Central memory CD4-positive, alpha-beta T cell (primary cell): ENCODE data around the gene MAP1LC3B2.
A peak's percentile ranks its signal among the peaks of the same experiment; 100 is the strongest.
"Not testable (repeated sequence)": the region's sequence is repeated elsewhere in the genome, so short reads cannot be mapped to it uniquely, and the experiment has no call there.

ENCODE experiments used
- DNase-seq: peaks from one replicate; pipeline ENCODE4 v3.0.0; 2022

MAP1LC3B2 gene

DNA sequence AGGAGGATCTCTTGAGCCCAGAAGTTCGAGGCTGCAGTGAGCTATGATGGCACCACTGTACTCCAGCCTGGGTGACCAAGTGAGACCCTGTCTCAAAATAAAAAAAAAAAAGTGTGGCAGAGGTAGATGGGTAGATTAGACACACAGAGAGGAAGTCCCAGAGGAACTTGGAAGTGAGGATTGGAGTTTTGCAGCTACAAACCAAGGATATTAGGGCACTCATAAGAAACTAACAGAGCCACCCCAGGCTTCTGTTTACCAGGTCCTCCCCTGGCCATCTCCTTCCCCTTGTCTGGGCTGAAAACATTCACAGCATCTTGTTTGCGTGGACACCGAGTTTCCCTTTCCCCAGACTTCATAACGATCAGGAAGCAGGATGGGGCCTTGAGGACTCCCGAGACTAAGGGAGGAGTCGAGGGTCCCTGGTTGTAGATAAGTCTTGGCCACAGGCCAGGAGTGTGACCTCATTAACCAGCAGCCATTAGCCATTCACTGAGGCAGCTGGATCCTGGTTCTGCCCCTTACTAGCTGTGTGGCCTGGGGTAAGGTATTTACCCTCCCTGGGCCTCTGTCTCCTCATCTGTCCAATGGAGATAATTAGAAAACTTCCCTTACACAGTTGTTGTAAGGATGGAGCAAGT lies 2.1 kb downstream of the MAP1LC3B2 start:
- no peak for DNase-seq

DNA sequence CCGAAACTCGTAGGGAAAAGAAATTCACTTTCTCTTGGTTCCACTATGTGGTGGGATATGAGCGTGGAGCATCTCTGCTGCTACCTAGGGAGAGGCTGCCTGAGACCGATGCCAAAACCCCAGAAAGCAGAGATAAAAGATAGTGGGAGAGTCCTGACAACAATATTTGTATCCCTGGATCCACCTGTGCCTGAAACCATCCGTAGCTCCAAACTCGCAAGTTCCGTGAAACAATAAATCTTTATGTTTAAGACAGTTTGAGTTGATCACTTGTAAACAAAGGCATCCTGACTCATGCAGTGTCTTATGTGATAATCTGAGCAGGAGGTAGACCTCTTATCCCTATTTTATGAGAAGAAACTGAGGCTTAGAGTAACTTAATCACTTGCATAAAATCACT lies 2.9 kb downstream of the MAP1LC3B2 start:
- DNase-seq, result no peak

DNA sequence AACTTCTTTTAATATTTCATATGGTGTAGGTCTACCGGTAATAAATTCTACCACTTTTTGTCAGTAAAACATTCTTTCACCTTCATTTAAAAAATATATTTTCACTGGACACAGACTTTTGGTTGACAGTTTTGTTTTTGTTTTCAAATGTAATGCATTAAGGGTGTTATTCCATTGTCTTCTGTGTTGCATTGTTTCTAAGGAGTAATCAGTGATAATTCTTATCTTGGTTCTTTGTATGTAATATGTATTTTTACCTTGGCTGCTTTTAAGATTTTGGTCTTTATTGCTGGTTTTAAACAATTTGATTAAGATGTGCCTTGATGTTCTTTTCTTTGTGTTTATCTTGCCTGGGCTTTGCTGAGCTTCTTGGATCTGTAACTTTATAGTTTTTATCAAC lies 4.1 kb downstream of the MAP1LC3B2 start:
- no peak for DNase-seq

DNA sequence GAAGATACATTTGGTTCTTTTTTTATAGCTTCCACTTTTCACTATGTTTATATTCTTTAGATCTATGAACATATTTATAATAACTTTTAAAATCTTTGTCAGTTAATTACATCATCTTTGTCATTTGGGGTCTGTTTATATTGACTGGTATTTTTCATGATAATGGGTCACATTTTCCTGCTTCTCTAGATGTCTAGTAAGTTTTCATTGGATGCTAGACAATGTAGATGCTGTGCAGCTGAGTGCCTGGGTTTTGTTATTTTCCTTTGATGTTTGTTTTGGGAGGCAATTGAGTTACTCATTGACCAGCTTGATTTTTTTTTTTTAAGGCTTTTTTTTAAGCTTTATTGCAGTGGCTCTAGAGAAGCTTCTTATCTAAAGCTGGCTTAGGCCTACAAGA lies 4.9 kb downstream of the MAP1LC3B2 start:
- no peak for DNase-seq

DNA sequence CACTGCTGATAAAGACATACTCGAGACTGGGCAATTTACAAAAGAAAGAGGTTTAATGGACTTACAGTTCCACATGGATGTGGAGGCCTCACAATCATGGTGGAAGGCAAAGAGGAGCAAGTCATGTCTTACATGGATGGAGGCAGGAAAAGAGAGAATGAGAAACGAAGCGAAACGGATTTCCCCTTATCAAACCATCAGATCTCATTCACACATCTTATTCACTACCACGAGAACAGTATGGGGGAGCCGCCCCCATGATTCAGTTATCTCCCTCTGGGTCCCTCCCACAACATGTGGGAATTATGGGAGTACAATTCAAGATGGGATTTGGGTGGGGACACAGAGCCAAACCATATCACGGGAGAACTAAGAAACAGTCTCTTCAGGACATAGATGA lies 6.0 kb downstream of the MAP1LC3B2 start:
- DNase-seq, result not testable (repeated sequence)

DNA sequence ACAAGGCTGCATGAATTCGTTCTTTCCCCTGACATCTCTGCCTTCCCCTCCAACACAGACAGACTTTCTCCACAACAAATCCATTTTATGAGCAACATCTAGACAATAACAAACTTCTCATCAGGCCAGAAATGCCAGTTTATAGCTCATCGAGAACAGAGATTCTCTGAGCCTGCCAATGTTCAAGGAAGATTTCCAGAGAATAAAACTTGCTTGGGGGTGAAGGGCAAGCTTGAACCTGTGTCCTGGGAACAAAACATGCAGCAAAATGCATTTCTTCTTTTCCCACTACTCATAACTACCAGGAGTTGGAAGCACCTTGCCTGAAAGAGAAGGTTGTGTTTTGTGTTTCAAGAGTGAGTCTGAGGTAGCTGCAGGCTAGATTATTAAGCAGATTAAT lies 6.8 kb downstream of the MAP1LC3B2 start:
- no peak for DNase-seq

DNA sequence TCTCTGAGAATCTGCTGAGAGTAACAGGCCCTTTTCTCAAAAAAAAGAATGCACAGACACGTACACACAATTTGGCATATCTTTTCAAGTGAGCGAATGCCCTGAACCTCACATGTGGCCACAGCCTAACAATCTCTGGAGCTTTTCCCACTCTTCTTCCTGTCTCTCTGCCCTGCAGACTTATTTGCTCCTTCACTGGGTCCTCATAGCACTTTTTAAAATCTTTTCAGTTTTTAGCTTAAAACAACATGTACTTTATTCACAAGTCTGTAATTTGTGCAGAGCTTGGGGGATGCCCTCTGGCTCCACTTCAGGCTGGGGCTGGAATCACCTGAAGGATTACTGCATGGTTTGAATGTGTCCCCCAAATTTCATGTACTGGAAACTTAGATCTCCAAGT lies 9.0 kb downstream of the MAP1LC3B2 start:
- no peak for DNase-seq

DNA sequence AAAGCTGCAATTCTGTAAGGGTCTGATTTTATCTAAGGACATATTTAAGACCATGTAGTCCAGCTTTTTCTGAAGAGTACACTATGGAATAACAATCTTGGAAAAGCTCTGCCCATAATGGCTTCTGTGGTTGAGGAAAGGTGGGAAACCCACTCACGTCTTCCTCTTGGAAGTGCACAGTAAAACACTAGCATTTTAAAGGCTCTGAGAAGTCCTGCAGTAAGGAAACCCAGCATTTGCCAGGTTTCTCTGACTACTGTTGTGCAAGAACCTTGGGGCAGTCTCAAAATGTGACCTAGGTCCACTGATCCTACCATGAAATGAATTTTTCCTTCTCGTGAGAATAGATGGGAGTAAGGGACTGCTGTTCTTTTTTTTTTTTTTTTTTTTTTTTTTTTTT lies 11.9 kb downstream of the MAP1LC3B2 start:
- no peak for DNase-seq

DNA sequence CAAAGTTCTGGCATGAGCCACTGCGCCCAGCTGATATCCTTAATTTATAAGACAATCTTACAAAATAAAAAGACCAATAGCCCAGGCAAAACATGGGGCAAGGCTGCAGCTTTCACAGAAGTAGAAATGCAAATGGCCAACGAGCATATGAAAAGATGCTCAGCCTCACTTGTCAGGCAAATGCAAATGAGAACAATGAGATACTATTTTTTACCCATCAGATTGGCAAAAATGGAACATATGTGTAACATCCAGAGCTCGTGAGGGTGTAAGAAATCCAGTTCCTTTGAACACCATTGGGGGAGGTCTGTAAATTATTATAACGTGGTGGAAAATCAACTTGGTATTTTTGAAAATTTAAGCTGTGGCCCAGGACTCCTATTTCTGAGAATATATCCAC lies 14.6 kb downstream of the MAP1LC3B2 start:
- DNase-seq, result no peak

DNA sequence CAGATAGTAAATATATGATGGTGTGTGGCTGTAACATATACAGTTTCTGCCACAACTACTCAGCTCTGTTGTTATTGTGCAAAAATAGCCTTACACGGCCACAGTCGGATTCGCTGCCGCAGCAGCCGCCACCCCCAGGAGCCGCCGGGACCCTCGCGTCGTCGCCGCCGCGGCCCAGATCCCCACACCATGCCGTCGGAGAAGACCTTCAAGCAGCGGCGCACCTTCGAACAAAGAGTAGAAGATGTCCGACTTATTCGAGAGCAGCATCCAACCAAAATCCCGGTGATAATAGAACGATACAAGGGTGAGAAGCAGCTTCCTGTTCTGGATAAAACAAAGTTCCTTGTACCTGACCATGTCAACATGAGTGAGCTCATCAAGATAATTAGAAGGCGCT lies 16.6 kb downstream of the MAP1LC3B2 start:
- DNase-seq, result not testable (repeated sequence)

DNA sequence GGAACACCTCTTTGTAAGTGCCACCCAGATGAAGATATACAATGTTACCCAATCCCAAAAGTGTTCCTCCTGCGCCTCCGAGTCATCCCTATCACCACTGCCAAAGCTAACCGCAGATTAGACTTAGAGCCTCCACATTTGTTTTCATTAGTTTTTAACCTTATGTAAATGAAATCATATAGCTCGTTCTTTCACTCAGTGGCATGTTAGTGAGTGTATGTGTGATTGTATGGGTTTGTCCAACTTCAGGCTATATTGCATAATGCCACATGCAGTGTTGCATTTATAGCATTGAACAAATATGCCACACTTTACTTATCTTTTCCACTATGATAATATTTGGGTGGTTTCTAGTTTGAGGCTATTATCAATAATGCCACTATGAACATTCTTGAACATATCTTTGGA lies 18.0 kb downstream of the MAP1LC3B2 start:
- DNase-seq, result no peak

DNA sequence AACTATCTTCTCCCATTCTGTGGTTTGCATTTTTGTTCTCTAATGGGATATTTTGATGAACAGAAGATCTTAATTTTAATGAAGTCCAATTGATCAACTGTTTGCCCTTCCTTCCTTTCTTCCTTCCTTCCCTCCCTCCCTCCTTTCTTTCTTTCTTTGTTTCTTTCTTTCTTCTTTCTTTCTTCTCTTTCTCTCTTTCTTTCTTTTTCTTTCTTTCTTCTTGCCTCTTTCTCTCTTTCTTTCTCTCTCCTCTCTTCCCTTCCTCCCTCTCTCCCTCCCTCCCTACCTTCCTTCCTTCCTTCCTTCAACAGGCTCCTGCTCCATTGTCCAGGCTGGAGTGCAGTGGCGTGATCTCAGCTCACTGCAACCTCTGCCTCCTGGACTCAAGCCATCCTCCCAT lies 18.9 kb downstream of the MAP1LC3B2 start:
- no peak for DNase-seq

DNA sequence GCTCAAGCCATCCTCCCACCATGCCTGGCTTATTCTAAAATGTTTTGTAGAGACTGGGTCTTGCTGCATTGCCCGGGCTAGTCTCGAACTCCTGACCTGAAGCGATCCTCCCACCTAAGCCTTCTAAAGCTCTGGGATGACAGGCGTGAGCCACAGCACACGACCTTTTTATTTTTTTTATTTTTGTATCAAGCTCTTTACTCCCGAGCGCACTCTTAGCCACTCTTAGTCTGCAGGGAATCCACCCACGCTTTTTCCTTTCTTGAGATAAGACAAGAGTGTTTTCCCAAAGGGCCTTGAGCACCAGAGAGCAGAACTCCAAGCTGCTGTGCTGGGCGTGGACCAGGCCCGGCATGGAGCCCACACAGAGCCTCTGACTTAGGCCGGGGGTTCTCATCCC lies 23.4 kb downstream of the MAP1LC3B2 start:
- no peak for DNase-seq

DNA sequence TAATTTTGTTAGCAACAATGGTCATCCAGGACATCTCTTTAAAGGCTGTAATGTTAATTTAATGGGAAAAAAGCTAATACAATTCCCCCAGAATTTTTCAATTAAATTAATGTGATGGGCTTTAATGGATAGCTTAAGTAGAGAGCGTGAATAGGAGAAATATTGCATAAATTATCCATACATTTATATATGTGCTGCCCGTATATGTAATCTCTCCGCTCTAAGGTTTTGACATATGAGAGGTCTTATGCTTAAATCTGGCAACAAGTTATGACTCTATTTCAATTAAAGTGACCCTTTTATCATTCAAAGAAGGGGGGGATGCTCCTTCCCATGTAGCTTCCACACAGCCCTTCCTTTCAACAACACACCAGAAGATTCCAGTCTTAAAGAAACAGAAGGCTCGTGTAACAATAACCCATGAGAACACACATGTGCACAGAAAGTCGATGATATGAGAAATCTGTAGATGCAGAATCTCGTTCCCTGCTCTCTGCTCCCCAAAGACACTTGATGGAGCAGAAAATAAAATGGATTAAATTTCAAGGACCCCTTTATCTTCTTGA lies 24.0 kb downstream of the MAP1LC3B2 start:
- DNase-seq, result no peak

DNA sequence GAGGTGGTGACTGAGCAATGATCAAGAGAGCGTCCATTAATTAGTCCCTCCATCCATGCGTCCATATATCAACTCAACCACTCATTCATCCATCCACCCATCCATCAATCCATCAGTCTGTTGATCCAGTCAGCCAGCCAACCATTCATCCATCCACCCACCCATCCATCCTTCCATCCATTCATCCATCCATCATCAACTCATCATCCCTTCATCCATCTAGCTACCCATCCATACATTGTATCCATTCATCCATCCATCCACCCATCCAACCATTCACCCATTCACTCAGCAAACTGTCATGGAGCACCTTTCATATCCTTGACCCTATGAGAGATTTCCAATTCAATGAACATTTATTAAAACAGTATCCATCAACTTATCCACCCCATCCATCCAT lies 28.1 kb downstream of the MAP1LC3B2 start:
- DNase-seq, result no peak

DNA sequence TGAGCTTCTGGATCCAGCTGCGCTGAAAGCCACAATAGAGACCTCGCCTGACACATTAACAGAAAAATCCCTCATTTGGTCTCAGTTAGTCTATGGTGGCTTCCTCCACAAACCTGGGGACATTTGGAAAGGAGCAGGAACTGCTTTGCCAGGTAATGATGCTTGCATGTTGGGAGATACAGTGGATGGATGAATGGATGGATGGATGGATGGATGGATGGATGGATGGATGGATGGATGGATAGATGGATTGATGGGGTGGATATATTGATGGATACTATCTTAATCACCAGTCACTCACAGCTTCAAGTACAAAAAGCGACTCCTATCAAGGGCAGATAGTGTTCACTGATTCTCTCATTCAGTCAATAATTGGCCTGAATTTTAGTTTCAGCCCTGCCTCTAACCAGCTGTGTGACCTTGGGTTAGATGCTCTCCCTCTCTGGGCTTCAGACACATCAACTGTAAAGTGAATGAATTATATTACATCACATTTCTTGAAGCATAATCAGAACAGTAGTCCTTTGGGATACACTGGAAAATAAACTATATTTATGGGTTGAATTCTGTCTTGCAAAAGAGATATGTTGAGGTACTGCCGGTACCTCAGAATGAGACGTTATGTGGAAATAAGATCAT lies 29.3 kb downstream of the MAP1LC3B2 start:
- no peak for DNase-seq

DNA sequence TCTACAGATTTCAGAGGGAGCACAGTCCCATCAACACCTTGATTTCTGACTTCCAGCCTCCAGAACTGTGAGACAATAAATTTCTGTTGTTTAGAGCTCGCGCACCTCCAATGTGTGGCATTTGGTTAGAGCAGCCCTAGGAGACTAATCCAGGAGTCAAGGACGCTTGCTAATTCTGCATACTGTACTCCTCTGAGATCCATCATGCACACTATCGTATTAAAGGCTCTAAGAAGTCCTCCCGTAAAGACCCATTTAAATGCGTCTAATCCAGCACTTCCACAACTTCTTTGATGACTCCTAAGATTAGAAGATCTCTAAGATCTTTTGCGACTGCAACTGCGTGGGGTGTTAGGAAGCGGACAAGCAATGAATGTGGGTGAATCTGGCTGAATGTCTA lies 30.4 kb downstream of the MAP1LC3B2 start:
- no peak for DNase-seq

DNA sequence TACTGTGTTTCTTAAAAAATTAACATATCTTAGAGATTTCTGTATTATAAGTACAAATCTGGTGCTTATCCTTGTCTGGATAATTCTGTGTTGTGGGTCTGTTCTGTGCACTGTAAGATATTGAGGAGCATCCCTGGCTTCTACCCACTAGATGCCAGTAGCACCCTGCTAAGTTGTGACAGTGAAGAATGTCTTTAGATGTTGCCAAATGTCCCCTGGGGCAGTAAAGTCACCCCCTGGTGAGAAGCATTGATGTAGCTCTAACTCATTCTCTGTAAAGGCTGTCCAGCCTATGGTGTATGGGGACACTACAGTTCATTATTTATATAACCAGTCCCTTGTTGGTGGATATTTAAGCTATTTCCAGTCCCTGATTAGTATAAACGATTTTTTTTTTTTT lies 31.4 kb downstream of the MAP1LC3B2 start:
- DNase-seq, result no peak

DNA sequence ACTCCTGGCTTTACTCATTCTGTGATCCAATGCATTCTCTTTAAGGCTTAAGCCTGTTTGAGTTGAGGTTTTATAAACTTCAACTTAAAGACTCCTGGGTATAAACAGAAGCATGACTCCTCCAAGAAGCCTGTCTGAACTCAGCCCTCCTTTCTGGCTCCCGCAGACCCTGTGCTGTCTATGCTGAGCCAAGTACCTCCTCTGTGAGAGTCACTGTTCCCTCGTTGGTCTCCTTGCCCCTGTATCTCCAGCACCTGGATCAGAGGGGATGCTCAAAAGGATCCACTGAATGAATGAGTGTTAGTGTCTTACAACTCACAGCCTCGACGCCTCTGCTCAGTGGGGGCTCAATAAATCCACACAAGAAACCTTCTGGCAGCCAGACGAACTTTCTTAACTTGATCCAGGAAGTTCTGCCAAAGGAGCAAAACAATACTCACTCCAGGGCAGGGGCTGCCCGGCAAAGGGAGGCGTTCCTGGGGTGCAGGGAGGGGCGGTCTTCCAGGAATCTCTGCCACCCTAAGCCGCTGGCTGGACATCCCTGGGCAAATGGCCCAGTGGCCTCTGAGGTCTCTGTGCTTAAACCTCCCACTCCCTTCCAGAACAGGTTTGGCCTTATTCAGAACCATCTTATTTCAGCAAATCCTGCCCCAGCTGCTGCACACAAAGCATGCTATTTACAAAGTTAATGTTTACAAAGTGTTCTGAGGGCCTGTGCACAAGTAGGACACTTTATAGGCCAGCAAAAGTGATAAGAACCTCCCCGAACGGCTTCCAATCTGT lies 32.9 kb downstream of the MAP1LC3B2 start:
- DNase-seq, result no peak

DNA sequence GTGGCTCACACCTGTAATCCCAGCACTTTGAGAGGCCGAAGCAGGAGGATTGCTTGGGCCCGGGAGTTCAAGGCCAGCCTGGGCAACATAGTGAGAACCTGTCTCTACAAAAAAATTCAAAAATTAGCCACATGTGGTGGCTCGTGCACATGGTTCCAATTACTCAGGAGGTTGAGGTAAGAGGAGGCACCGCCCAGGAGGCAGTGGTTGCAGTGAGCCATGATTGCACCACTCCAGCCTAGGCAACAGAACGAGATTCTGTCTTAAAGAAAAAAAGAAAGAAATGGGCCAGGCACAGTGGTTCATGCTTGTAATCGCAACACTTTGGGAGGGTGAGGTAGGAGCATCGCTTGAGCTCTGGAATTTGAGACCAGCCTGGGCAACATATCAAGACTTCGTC lies 33.5 kb downstream of the MAP1LC3B2 start:
- DNase-seq, result no peak

DNA sequence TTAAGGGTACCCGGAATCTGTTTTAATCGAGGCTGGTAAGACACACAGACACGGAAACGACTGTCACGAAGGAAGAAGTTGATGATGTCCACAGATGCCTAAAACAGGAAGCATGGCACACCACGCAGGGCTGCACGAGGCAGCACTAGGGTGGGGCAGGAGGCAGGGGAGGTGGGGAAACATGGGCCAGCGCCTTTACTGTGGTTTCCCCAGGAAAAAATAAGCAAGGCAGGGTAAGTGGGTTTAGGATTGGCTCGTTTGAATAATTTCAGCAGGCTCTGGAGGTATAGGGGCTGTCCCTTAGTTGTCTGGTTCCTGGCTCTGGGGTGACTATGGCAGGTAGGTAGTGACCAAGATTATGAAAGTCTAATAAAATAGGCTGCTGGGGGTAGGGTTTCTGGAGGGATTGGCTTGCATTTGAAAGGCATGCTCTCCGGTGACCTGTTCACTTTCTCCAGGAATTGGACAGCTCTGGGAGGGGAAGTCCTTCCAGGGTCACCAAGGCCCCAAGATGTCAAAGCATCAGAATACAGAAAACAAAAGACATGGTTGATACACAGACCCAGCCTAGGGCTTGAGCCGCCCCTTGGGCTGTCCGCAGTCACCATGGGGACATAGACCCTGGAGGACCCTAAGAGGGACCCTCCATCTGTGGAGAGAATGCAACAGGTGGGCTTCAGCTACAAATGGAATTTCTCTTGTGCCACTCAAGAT lies 35.3 kb downstream of the MAP1LC3B2 start:
- DNase-seq, result peak; percentile 65

DNA sequence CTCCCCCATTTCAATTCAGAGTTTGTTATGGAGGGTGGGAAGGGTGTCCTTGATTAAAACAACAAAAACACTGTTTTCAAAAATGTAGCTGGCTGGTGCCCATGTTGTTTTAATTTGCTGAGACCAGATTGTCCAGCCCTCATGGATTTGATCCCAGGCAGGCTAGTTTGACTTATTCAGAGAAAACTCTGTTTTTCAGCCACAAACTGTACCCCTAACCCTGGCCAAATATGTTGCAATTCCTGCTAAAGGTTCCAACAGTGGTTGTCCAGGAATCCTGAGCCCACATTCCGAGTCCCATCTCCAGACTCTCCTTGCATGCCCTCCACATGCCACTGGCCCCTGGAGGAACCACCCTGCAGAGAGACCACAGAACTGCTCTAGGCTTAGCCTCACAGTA lies 36.0 kb downstream of the MAP1LC3B2 start:
- DNase-seq, result no peak

DNA sequence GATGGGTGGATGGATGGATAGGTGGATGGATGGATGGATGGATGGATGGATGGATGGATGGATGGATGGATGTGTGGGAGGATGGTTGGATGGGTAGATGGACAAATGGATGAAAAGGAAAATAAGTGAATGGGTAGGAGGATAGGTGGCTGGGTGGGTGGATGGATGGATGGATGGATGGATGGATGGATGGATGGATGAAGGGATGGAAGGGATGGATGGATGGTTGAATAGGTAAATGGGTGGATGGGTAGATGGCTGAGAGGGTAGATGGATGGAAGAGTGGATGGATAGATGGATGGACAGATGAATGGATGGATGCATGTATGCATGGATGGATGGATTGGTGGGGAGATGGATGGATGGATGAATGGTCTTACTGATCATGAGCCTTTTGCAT lies 36.5 kb downstream of the MAP1LC3B2 start:
- no peak for DNase-seq
